Activated CD4-positive, alpha-beta memory T cell treated with anti-CD3 and anti-CD28 coated beads for 36 hours (primary cell): Measurements from ENCODE around the gene SLC1A6. TPM values are rescaled to one million over a fixed set of nuclear protein-coding genes. Genes with fewer than 3 reads are reported as not detected.
"Not testable (repeated sequence)": the region's sequence is repeated elsewhere in the genome, so short reads cannot be mapped to it uniquely, and the experiment has no call there.

Experiments used
- CTCF ChIA-PET: fragments of 350-600 bp; sonication (Branson Sonifier 250); formaldehyde crosslinking; loops from one replicate; lab custom pipeline; 2021; ENCODE audit warnings: antibody characterized with exemption, inconsistent platforms; lab: Charles Lee
- POLR2A ChIA-PET: fragments of 350-600 bp; sonication (Branson Sonifier 250); formaldehyde crosslinking; loops from one replicate; lab custom pipeline; 2021; ENCODE audit warnings: antibody characterized with exemption; lab: Charles Lee
- DNase-seq: peaks from one replicate; pipeline ENCODE4 v3.0.0-alpha.2; 2020
- H3K27ac Mint-ChIP-seq: one replicate; pipeline ENCODE4 v1.8.0; 2021; ENCODE audit warnings: mixed read lengths
- H3K27me3 Mint-ChIP-seq: one replicate; pipeline ENCODE4 v1.8.0; 2021; ENCODE audit warnings: mixed read lengths
- H3K36me3 Mint-ChIP-seq: one replicate; pipeline ENCODE4 v1.8.0; 2021; ENCODE audit warnings: mixed read lengths
- H3K4me1 Mint-ChIP-seq: one replicate; pipeline ENCODE4 v1.8.0; 2021; ENCODE audit warnings: low read depth, mixed read lengths
- H3K4me3 Mint-ChIP-seq: one replicate; pipeline ENCODE4 v1.8.0; 2021; ENCODE audit warnings: mild to moderate bottlenecking, mixed read lengths
- H3K9me3 Mint-ChIP-seq: one replicate; pipeline ENCODE4 v1.8.0; 2021; ENCODE audit warnings: mixed read lengths
- intact Hi-C: fragments of 100-400 bp; cut with micrococcal nuclease; formaldehyde crosslinking; loops from one replicate; pipeline ENCODE4 v1.15.1; 2023
- total RNA-seq, 2 experiments: library from RNA; stranded (reverse); gene quantifications; one replicate each; pipeline ENCODE4 v1.2.3, GENCODE V29; 2021

SLC1A6 gene
- total RNA-seq, 2 experiments from 2014 or later, result not detected

DNA sequence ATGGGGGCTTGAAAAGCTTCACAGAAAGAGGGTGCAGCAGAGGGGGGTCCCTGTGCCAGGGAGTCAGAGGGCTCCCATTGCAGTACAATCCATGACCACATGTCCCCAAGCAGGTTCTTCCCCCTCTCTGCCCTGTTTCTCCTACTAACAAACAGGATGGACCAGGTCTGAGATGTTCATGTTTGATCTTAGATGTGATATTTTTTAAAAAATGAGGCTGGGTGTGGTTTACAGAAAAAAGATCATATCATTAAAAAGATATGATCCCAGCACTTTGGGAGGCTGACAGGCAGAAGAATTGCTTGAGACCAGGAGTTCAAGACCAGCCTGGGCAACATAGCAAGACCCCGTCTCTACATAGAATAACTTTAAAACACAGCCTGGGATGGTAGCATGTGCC, 29.2 kb downstream of the SLC1A6 start:
- no peak overlapping the region for H3K27ac Mint-ChIP-seq
- H3K4me3 Mint-ChIP-seq, result no peak overlapping the region
- H3K9me3 Mint-ChIP-seq, result no peaks in the 10 kb centered on the region
- DNase-seq, result no peak
- intact Hi-C loops, result no loop called here
- CTCF ChIA-PET, result no interaction called here
- POLR2A ChIA-PET, result no interaction called here
- peaks cover 6% of the 10 kb centered on the region for H3K27me3 Mint-ChIP-seq
- no peaks in the 10 kb centered on the region for H3K4me1 Mint-ChIP-seq
- no peaks in the 10 kb centered on the region for H3K36me3 Mint-ChIP-seq

GRCh38 chr19:14949876-14950275, 29.8 kb downstream of the SLC1A6 start:
- Mint-ChIP-seq H3K27me3 (peaks cover 6% of the 10 kb centered on the region), H3K27ac (no peak overlapping the region), H3K36me3 (no peaks in the 10 kb centered on the region), H3K4me1 (no peaks in the 10 kb centered on the region), H3K4me3 (no peak overlapping the region), H3K9me3 (no peaks in the 10 kb centered on the region)
- no peak for DNase-seq
- ChIA-PET CTCF (no interaction called here), POLR2A (no interaction called here)
- intact Hi-C loops, result no loop called here

DNA sequence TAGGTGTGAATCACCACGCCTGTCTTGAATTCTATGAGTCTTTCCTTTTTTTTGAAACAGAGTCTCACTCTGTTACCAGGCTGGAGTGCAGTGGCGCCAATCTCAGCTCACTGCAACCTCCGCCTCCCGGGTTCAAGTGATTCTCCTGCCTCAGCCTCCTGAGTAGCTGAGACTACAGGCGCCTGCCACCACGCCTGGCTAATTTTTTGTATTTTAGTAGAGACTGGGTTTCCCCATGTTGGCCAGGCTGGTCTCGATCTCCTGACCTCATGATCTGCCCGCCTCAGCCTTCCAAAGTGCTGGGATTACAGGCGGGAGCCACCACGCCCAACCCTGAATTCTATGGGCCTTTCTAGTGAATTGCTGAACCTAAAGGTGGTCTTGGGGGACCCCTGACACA, 30.3 kb downstream of the SLC1A6 start:
- H3K27ac Mint-ChIP-seq, POLR2A ChIA-PET, H3K27me3 Mint-ChIP-seq, H3K4me1 Mint-ChIP-seq, H3K9me3 Mint-ChIP-seq, DNase-seq, CTCF ChIA-PET, H3K36me3 Mint-ChIP-seq, intact Hi-C loops, H3K4me3 Mint-ChIP-seq: not testable (repeated sequence)

GRCh38 chr19:14944456-14944855, 35.2 kb downstream of the SLC1A6 start:
- CTCF ChIA-PET, result no interaction called here
- no peak for DNase-seq
- intact Hi-C loops, result no loop called here

GRCh38 chr19:14943601-14944000, 36.1 kb downstream of the SLC1A6 start:
- no peak for DNase-seq
- ChIA-PET POLR2A (no interaction called here), CTCF (no interaction called here)
- H3K27ac Mint-ChIP-seq, result no peak overlapping the region
- H3K4me3 Mint-ChIP-seq, result no peak overlapping the region
- no peaks in the 10 kb centered on the region for H3K36me3 Mint-ChIP-seq
- no peaks in the 10 kb centered on the region for H3K9me3 Mint-ChIP-seq
- H3K4me1 Mint-ChIP-seq, result peaks cover 2% of the 10 kb centered on the region
- intact Hi-C loops, result no loop called here
- H3K27me3 Mint-ChIP-seq, result peaks cover 3% of the 10 kb centered on the region

More at GRCh38 chr19:14944456-14944855, 35.2 kb downstream of the SLC1A6 start:
- no peaks in the 10 kb centered on the region for H3K36me3 Mint-ChIP-seq
- H3K27me3 Mint-ChIP-seq, result peaks cover 3% of the 10 kb centered on the region
- POLR2A ChIA-PET, result no interaction called here
- H3K9me3 Mint-ChIP-seq, result no peaks in the 10 kb centered on the region
- H3K27ac Mint-ChIP-seq, result no peak overlapping the region
- H3K4me3 Mint-ChIP-seq, result no peak overlapping the region
- H3K4me1 Mint-ChIP-seq, result peaks cover 2% of the 10 kb centered on the region

- peaks cover 2% of the 10 kb centered on the region for H3K4me1 Mint-ChIP-seq
- no peak within 1 kb of the TSS for H3K4me3 Mint-ChIP-seq
- peaks cover 4% of the 10 kb centered on the region for H3K27me3 Mint-ChIP-seq
- no peaks in the 10 kb centered on the region for H3K36me3 Mint-ChIP-seq
- intact Hi-C loops, result no loop called here
- CTCF ChIA-PET, result no interaction called here
- no peaks in the 10 kb centered on the region for H3K9me3 Mint-ChIP-seq
- H3K27ac Mint-ChIP-seq, result no peak within 1 kb of the TSS
- POLR2A ChIA-PET, result no interaction called here
- DNase-seq, result no peak
These were observed 38.5 kb downstream of the SLC1A6 start, which contains the start of gene OR7C2 for GRCh38 chr19:14941189-14941588. Gene OR7C2, plus strand, starts transcription at chr19:14941489. Its CDS starts 0 bp downstream, at chr19:14941489.

- H3K4me3 Mint-ChIP-seq, result no peak overlapping the region
- peaks cover 5% of the 10 kb centered on the region for H3K27me3 Mint-ChIP-seq
- ChIA-PET CTCF (interaction anchor here (0.6 kb wide), 1 partner anchor 1237 kb away, joined by 3 read pairs; no protein-coding TSS in a partner anchor), POLR2A (no interaction called here)
- no peaks in the 10 kb centered on the region for H3K9me3 Mint-ChIP-seq
- intact Hi-C loops, result no loop called here
- DNase-seq, result no peak
- no peak overlapping the region for H3K27ac Mint-ChIP-seq
- peaks cover 2% of the 10 kb centered on the region for H3K4me1 Mint-ChIP-seq
- H3K36me3 Mint-ChIP-seq, result no peaks in the 10 kb centered on the region
These were observed 39.4 kb downstream of the SLC1A6 start for GRCh38 chr19:14940266-14940665.

GRCh38 chr19:14933506-14933905, 46.2 kb downstream of the SLC1A6 start:
- Mint-ChIP-seq H3K27me3 (peaks cover 19% of the 10 kb centered on the region), H3K27ac (no peak overlapping the region), H3K4me3 (no peak overlapping the region), H3K36me3 (no peaks in the 10 kb centered on the region), H3K9me3 (peaks cover 6% of the 10 kb centered on the region), H3K4me1 (no peaks in the 10 kb centered on the region)
- no peak for DNase-seq
- POLR2A ChIA-PET, result no interaction called here
- intact Hi-C loops, result no loop called here
- CTCF ChIA-PET, result no interaction called here

DNA sequence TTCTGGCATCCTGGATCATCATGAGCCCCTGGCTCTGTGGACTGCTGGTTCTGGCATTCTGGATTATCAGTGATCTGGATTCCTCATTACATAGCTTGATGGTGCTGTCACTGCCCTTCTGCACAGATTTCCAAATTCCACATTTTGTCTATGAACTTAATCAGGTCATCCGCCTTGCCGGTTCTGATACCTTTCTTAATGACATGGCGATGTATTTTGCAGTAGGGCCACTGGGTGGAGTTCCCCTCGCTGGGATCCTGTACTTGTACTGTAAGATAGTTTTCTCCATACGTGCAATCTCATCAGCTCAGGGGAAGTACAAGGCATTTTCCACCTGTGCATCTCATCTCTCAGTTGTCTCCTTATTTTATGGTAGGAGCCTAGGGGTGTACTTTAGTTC, 62.8 kb downstream of the SLC1A6 start:
- H3K27me3 Mint-ChIP-seq, result peaks cover 19% of the 10 kb centered on the region
- H3K4me1 Mint-ChIP-seq, result no peaks in the 10 kb centered on the region
- ChIA-PET POLR2A (no interaction called here), CTCF (no interaction called here)
- intact Hi-C loops, result no loop called here
- H3K9me3 Mint-ChIP-seq, result peaks cover 7% of the 10 kb centered on the region
- H3K36me3 Mint-ChIP-seq, result no peaks in the 10 kb centered on the region
- DNase-seq, result no peak
- H3K4me3 Mint-ChIP-seq, result no peak overlapping the region
- no peak overlapping the region for H3K27ac Mint-ChIP-seq

DNA sequence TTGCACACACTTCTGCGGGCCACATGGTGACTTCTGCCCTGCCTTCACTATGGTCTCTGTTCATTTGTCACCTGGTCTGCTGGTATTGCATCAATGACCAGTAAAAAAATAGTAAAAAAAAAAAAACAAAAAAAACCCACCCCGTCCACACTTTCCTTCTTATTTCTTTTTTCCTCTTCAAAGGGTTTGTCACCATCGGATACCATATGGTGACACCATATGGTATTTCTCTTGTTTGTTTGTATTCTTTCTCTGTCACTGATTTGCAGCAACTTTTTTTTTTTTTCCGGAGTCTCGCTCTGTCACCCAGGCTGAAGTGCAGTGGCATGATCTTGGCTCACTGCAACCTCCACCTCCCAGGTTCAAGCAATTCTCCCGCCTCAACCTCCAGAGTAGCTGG, 64.5 kb downstream of the SLC1A6 start:
- intact Hi-C loops, result no loop called here
- POLR2A ChIA-PET, result no interaction called here
- peaks cover 7% of the 10 kb centered on the region for H3K9me3 Mint-ChIP-seq
- no peak for DNase-seq
- H3K27me3 Mint-ChIP-seq, result peaks cover 18% of the 10 kb centered on the region
- H3K4me1 Mint-ChIP-seq, result no peaks in the 10 kb centered on the region
- no peaks in the 10 kb centered on the region for H3K36me3 Mint-ChIP-seq
- CTCF ChIA-PET, result interaction anchor here (0.6 kb wide), 1 partner anchor 150 kb away, joined by 3 read pairs; no protein-coding TSS in a partner anchor
- no peak overlapping the region for H3K27ac Mint-ChIP-seq
- no peak overlapping the region for H3K4me3 Mint-ChIP-seq

GRCh38 chr19:14906711-14907110, 73.0 kb downstream of the SLC1A6 start:
- H3K4me3 Mint-ChIP-seq, result no peak overlapping the region
- CTCF ChIA-PET, result no interaction called here
- DNase-seq, result no peak
- intact Hi-C loops, result no loop called here
- peaks cover 18% of the 10 kb centered on the region for H3K27me3 Mint-ChIP-seq
- H3K9me3 Mint-ChIP-seq, result no peaks in the 10 kb centered on the region
- H3K4me1 Mint-ChIP-seq, result no peaks in the 10 kb centered on the region
- POLR2A ChIA-PET, result no interaction called here
- H3K36me3 Mint-ChIP-seq, result no peaks in the 10 kb centered on the region
- H3K27ac Mint-ChIP-seq, result no peak overlapping the region

GRCh38 chr19:14901675-14902260, 77.9 kb downstream of the SLC1A6 start:
- POLR2A ChIA-PET, result no interaction called here
- Mint-ChIP-seq H3K27me3 (peaks cover 17% of the 10 kb centered on the region), H3K4me1 (no peaks in the 10 kb centered on the region), H3K27ac (no peak overlapping the region), H3K36me3 (no peaks in the 10 kb centered on the region), H3K9me3 (no peaks in the 10 kb centered on the region), H3K4me3 (no peak overlapping the region)
- DNase-seq, result no peak
- intact Hi-C loops, result no loop called here
- CTCF ChIA-PET, result no interaction called here
